BJ (cell line): Measurements from ENCODE around the gene RNF34. TPM values are rescaled to one million over a fixed set of nuclear protein-coding genes. Genes with fewer than 3 reads are reported as not detected.

Source experiments
- CTCF ChIA-PET: fragments of 350-600 bp; formaldehyde crosslinking; extraction: SDS; loops from one replicate; lab custom pipeline; 2021; ENCODE audit warnings: antibody characterized with exemption, inconsistent platforms; lab: Yijun Ruan, JAX
- POLR2A ChIA-PET: fragments of 300-600 bp; sonication (Branson Sonifier 250); formaldehyde crosslinking; extraction: SDS; loops from one replicate; lab custom pipeline; 2021; ENCODE audit warnings: antibody characterized with exemption; lab: Charles Lee
- DNase-seq: peaks from one replicate; pipeline ENCODE4 v3.0.0-alpha.2; 2011; ENCODE audit warnings: low read depth
- H3K27me3 ChIP-seq: 2 replicates; pipeline ENCODE4 v1.6.0; 2011; ENCODE audit warnings: low read length; ENCODE audit not compliant: control insufficient read depth, insufficient read depth
- H3K36me3 ChIP-seq: 2 replicates; pipeline ENCODE4 v1.5.1; 2011; ENCODE audit warnings: low read length; ENCODE audit not compliant: control insufficient read depth, insufficient read depth
- H3K4me3 ChIP-seq: 2 replicates; pipeline ENCODE4 v1.5.1; 2011; ENCODE audit warnings: low read depth, mild to moderate bottlenecking, control low read depth, low read length
- CTCF ChIP-seq: IDR thresholded peaks from 2 replicates; pipeline ENCODE4 v1.5.1; 2011; ENCODE audit warnings: low read depth, mild to moderate bottlenecking, control low read depth, inconsistent platforms, low read length, moderate library complexity; ENCODE audit not compliant: insufficient read depth
- polyA plus RNA-seq: library from polyadenylated mRNA; depleted of rRNA; stranded (reverse); fragments of >200 nt; gene quantifications from 2 replicates; pipeline ENCODE4 v1.2.3, GENCODE V29; 2011

The RNF34 gene
- polyA plus RNA-seq, 1 experiment, result 80.3 TPM

- DNase-seq, result no peak
- ChIA-PET CTCF (interaction anchor here (7.2 kb wide), 1 partner anchor 112 kb away, joined by 127 read pairs; no protein-coding TSS in a partner anchor), POLR2A (interaction anchor here (0.6 kb wide), 1 partner anchor 87 kb away, joined by 3 read pairs; no protein-coding TSS in a partner anchor)
- no peaks in the 10 kb centered on the region for H3K27me3 ChIP-seq
- TF ChIP-seq CTCF, result no peak
- H3K36me3 ChIP-seq, result peaks cover 6% of the 10 kb centered on the region
- H3K4me3 ChIP-seq, result no peak overlapping the region
Measured at GRCh38 chr12:121446750-121447149, 46.8 kb downstream of the RNF34 start.

- no peak overlapping the region for H3K4me3 ChIP-seq
- no peak for DNase-seq
- peaks cover 2% of the 10 kb centered on the region; the same call in 1 of the 2 replicates for H3K36me3 ChIP-seq
- TF ChIP-seq CTCF, result no peak
- no peaks in the 10 kb centered on the region for H3K27me3 ChIP-seq
- POLR2A ChIA-PET, result interaction anchor here (0.6 kb wide), 1 partner anchor 97 kb away, joined by 7 read pairs; the partner anchor contains the start of gene ANAPC5
- CTCF ChIA-PET, result interaction anchor here (1.3 kb wide), 1 partner anchor 9 kb away, joined by 3 read pairs; no protein-coding TSS in a partner anchor
Measured at GRCh38 chr12:121448771-121449315, 48.9 kb downstream of the RNF34 start.

- ChIA-PET POLR2A (interaction anchor here (0.7 kb wide), 1 partner anchor 99 kb away, joined by 3 read pairs; no protein-coding TSS in a partner anchor), CTCF (interaction anchor here (1.9 kb wide), 1 partner anchor 9 kb away, joined by 14 read pairs; no protein-coding TSS in a partner anchor)
- no peak overlapping the region for H3K4me3 ChIP-seq
- H3K36me3 ChIP-seq, result peaks cover 2% of the 10 kb centered on the region; the same call in 1 of the 2 replicates
- no peak for TF ChIP-seq CTCF
- no peak for DNase-seq
- no peaks in the 10 kb centered on the region for H3K27me3 ChIP-seq
Measured at GRCh38 chr12:121451961-121452339, 52.0 kb downstream of the RNF34 start.

DNA sequence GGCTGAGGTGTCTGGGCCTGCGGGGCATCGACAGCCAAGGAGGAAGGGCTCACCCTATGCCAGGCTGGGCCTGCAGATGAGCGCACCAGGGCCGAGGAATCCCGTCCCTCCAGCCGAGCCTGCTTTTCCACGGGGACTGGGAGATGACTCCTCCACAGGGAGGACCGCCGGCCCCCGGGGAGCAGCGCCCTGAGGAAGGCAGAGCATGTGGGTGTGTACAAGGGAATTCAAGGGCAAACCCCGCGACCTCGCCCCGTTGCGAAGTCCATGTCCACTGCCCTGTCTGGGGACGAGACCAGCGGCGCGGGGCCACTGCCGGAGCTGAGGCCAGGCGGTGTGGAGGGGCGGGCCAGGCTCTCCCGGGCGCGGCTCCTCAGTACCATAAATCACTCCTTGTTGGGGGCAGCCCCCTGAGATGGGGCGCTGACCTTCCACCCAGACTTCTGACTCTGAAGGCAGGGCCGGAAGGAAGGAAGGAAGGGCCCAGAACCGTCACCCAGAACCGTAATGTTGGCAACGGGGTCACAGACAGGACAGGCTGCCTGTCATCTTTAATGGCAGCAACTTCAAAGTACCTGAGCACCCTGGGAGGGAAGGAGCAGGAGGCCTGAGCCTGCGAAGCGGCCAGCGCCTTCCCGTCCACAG is 52.5 kb downstream of the RNF34 start:
- H3K27me3 ChIP-seq, result no peaks in the 10 kb centered on the region
- ChIA-PET POLR2A (interaction anchor here (0.7 kb wide), 1 partner anchor 100 kb away, joined by 3 read pairs; no protein-coding TSS in a partner anchor), CTCF (interaction anchor here (1.0 to 1.9 kb wide), 2 partner anchors 9 to 118 kb away, joined by 3 to 14 read pairs; no protein-coding TSS in a partner anchor)
- DNase-seq, result no peak
- H3K36me3 ChIP-seq, result peaks cover 2% of the 10 kb centered on the region; the same call in 1 of the 2 replicates
- H3K4me3 ChIP-seq, result no peak overlapping the region
- no peak for TF ChIP-seq CTCF

DNA sequence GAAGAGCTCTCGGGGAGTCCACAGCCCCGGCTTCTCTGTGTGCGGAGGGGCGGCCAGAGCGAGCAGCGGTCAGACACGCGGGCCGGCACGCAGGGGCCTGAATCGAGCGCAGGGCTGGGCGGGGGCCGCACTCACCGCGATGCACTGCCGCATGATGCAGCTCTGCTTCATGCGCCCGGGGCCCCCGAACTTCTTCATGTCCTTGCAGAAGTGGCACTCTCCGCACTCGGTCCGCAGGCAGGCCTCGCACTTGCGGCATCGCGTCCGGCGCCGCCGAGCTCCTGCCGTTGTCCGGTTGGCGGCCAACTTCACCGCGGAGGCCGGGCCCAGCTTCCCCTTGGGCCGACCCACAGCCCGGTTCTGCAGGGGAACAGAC is 53.1 kb downstream of the RNF34 start:
- no peak for DNase-seq
- ChIA-PET CTCF (interaction anchor here (1.0 to 5.5 kb wide), 3 partner anchors 10 to 118 kb away, joined by 3 to 24 read pairs (median 14); no protein-coding TSS in a partner anchor), POLR2A (no interaction called here)
- H3K4me3 ChIP-seq, result no peak overlapping the region
- H3K36me3 ChIP-seq, result peaks cover 2% of the 10 kb centered on the region; the same call in 1 of the 2 replicates
- no peak for TF ChIP-seq CTCF
- no peaks in the 10 kb centered on the region for H3K27me3 ChIP-seq
